ENCODE data around the gene CDH4. TPM values are rescaled to one million over a fixed set of nuclear protein-coding genes. Genes with fewer than 3 reads are reported as not detected.

The CDH4 gene
- total RNA-seq, 1 experiment from 2014 or later, result not detected

DNA sequence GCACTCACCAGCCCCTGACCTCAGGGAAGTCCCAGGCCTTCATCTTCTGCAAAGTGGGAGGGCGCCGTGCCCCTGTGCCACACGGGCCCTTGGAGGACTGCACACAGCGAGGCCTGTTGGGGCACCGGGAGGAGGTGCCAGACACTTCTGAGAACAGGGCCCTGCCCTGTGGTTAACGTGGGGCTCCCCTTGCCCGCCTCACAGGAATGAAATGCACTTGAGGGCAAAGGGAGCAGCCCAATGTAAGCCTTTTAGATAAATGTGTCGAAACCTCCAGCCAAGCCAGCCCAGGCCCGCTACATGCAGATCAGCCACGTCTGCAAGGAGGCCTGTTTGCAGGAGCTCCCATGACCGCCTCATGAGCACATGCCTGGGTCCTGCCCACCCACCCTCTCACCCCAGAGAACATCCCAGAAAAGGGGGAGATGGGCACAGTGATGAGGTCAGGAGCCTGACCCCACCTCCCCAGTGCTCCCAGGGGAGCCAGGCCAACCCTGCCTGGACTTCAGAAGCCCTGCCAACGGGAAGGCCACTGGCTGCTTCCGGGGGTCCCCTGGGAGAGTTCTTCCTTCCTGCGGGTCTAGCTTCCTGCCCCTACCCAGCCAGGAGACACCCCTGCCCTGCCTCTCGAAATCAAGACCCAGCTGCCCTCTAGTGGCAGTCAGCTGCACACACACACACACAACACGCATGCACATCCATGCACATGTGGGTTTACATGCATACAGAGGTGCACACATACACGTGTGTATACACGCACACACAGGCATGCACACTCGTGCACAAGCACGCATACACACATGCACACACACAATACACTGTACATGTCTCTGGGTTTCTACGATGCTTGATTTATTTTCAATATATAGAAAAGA lies 634.9 kb downstream of the CDH4 start:
- peak; percentile 76 to 83 for DNase-seq

DNA sequence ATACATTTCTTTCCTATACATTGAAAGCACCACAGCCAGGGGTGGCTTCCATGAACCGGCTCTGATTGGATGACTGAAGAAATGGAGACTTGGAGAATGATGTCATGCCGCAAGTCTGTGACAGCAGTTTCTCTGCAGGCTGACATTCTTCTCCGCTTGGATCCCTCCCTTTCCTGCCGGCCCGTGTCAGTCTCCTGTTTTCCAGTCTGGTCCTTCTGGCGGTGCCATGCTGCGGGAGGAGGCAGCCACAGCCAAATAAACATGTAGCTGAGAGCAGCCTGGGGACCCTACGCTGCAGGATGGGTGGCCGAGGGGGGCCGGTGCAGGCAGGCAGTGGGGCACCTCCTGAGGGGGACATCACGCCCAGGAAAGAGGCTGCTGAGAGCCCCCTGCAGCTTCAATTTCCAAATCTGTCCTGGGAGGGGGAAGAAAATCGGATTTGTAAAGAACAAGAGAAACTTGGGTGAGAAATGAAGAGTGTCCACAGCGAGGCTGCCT lies 635.6 kb downstream of the CDH4 start:
- H3K36me3 Mint-ChIP-seq (ENCODE audit: insufficient read depth, unreplicated experiment), result no peaks in the 10 kb centered on the region
- no peaks in the 10 kb centered on the region for H3K36me3 ChIP-seq (ENCODE audit: control insufficient read depth, insufficient read depth, low read length)
- H3K4me1 ChIP-seq, result no peaks in the 10 kb centered on the region
- H3K4me3 Mint-ChIP-seq (ENCODE audit: unreplicated experiment), result no peak overlapping the region
- no TSS peak for BruUV-seq (replicated peaks)
- H3K9me3 ChIP-seq, result no peaks in the 10 kb centered on the region
- ChIA-PET CTCF (interaction anchor here (0.5 to 3.0 kb wide), 9 partner anchors 9 to 328 kb away, joined by 3 to 14 read pairs (median 4); no protein-coding TSS in a partner anchor), POLR2A (no interaction called here)
- peaks cover 9% of the 10 kb centered on the region for H3K27me3 ChIP-seq (replicated peaks; ENCODE audit: control insufficient read depth, insufficient read depth, low read length)
- no peak overlapping the region for H3K4me3 ChIP-seq (ENCODE audit: low read depth, low read length)
- H3K27ac Mint-ChIP-seq (ENCODE audit: unreplicated experiment), result no peak overlapping the region
- intact Hi-C loops (cut with micrococcal nuclease; ENCODE audit: unreplicated experiment), result no loop called here
- H3K4me1 Mint-ChIP-seq (ENCODE audit: low read depth, unreplicated experiment), result no peaks in the 10 kb centered on the region
- no peak for DNase-seq
- TF ChIP-seq, protein P1, sequence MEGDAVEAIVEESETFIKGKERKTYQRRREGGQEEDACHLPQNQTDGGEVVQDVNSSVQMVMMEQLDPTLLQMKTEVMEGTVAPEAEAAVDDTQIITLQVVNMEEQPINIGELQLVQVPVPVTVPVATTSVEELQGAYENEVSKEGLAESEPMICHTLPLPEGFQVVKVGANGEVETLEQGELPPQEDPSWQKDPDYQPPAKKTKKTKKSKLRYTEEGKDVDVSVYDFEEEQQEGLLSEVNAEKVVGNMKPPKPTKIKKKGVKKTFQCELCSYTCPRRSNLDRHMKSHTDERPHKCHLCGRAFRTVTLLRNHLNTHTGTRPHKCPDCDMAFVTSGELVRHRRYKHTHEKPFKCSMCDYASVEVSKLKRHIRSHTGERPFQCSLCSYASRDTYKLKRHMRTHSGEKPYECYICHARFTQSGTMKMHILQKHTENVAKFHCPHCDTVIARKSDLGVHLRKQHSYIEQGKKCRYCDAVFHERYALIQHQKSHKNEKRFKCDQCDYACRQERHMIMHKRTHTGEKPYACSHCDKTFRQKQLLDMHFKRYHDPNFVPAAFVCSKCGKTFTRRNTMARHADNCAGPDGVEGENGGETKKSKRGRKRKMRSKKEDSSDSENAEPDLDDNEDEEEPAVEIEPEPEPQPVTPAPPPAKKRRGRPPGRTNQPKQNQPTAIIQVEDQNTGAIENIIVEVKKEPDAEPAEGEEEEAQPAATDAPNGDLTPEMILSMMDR (IDR thresholded peaks at IDR 0.05; ENCODE audit: insufficient read depth in 1 of 2, low read depth in 1 of 2, low read length in 1 of 2, severe bottlenecking in 1 of 2, unreplicated experiment in 1 of 2), result no peak
- peaks cover 26% of the 10 kb centered on the region for H3K27me3 Mint-ChIP-seq (ENCODE audit: insufficient read depth, unreplicated experiment)
- H3K9me3 Mint-ChIP-seq (ENCODE audit: unreplicated experiment), result peaks cover 20% of the 10 kb centered on the region

More for the DNA sequence above, 634.9 kb downstream of the CDH4 start:
- Mint-ChIP-seq H3K9me3 (ENCODE audit: unreplicated experiment) (peaks cover 20% of the 10 kb centered on the region), H3K27ac (ENCODE audit: unreplicated experiment) (no peak overlapping the region), H3K27me3 (ENCODE audit: insufficient read depth, unreplicated experiment) (peaks cover 30% of the 10 kb centered on the region), H3K36me3 (ENCODE audit: insufficient read depth, unreplicated experiment) (no peaks in the 10 kb centered on the region), H3K4me1 (ENCODE audit: low read depth, unreplicated experiment) (no peaks in the 10 kb centered on the region), H3K4me3 (ENCODE audit: unreplicated experiment) (no peak overlapping the region)
- ChIA-PET CTCF (interaction anchor here (0.5 to 3.0 kb wide), 11 partner anchors 10 to 327 kb away, joined by 3 to 14 read pairs (median 4); no protein-coding TSS in a partner anchor), POLR2A (no interaction called here)
- TF ChIP-seq, protein P1 (IDR thresholded peaks at IDR 0.05; ENCODE audit: insufficient read depth in 1 of 2, low read depth in 1 of 2, low read length in 1 of 2, severe bottlenecking in 1 of 2, unreplicated experiment in 1 of 2), result peak; percentile 96 to 97
- BruUV-seq (replicated peaks), result no TSS peak
- Histone ChIP-seq H3K27me3 (replicated peaks; ENCODE audit: control insufficient read depth, insufficient read depth, low read length) (peaks cover 9% of the 10 kb centered on the region), H3K4me3 (ENCODE audit: low read depth, low read length) (no peak overlapping the region), H3K9me3 (0 out of 2 replicates have a peak, but pooled peaks cover 2% of the 10 kb centered on the region), H3K4me1 (no peaks in the 10 kb centered on the region), H3K36me3 (ENCODE audit: control insufficient read depth, insufficient read depth, low read length) (no peaks in the 10 kb centered on the region)
- intact Hi-C loops (cut with micrococcal nuclease; ENCODE audit: unreplicated experiment), result no loop called here

DNA sequence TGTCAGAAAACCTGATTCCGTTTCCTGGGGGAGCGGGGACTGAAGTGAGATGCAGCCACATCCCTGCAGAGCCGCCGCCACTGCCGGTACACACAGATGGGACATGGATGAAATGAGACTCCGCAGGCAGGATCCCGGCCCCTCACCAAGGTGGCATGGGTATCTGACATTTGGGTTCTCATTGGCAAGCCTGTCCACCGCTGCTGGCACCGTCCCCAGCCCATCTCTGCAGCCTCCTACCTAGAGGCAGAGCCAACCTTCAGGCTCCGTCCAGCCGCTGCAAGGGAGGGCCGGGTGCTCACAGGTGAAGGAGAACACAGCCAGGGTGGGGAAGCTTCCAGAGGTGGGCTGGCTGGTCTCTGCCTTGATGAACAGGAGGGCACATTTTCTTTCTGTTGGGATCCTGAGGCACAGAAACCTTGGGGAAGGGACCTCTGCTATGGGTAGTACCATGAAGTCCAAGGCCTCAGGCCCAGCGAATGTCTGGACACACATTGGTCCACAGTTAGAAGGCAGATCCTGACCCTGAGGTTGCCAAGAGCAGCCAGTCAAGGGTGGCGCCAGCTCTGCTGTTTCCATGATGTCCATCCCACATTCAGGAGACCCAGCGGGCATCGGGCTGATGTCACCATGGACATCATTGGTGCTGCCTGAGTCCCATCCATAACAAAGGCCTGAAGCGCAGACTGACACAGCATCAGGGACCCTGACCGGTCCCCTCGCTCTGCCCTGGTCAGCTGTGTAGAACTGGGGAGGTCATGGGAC lies 636.2 kb downstream of the CDH4 start:
- BruUV-seq (replicated peaks), result no TSS peak
- Histone ChIP-seq H3K4me1 (no peaks in the 10 kb centered on the region), H3K36me3 (ENCODE audit: control insufficient read depth, insufficient read depth, low read length) (no peaks in the 10 kb centered on the region), H3K9me3 (no peaks in the 10 kb centered on the region), H3K27me3 (replicated peaks; ENCODE audit: control insufficient read depth, insufficient read depth, low read length) (peaks cover 7% of the 10 kb centered on the region), H3K4me3 (ENCODE audit: low read depth, low read length) (no peak overlapping the region)
- peaks cover 20% of the 10 kb centered on the region for H3K9me3 Mint-ChIP-seq (ENCODE audit: unreplicated experiment)
- no peak overlapping the region for H3K27ac Mint-ChIP-seq (ENCODE audit: unreplicated experiment)
- intact Hi-C loops (cut with micrococcal nuclease; ENCODE audit: unreplicated experiment), result no loop called here
- H3K4me3 Mint-ChIP-seq (ENCODE audit: unreplicated experiment), result no peak overlapping the region
- no peaks in the 10 kb centered on the region for H3K4me1 Mint-ChIP-seq (ENCODE audit: low read depth, unreplicated experiment)
- no peak for DNase-seq
- ChIA-PET POLR2A (no interaction called here), CTCF (no interaction called here)
- TF ChIP-seq, protein P1 (IDR thresholded peaks at IDR 0.05; ENCODE audit: insufficient read depth in 1 of 2, low read depth in 1 of 2, low read length in 1 of 2, severe bottlenecking in 1 of 2, unreplicated experiment in 1 of 2), result no peak
- no peaks in the 10 kb centered on the region for H3K36me3 Mint-ChIP-seq (ENCODE audit: insufficient read depth, unreplicated experiment)
- peaks cover 21% of the 10 kb centered on the region for H3K27me3 Mint-ChIP-seq (ENCODE audit: insufficient read depth, unreplicated experiment)
